ENCODE measurements around the gene LRRN4. TPM values are rescaled to one million over a fixed set of nuclear protein-coding genes. Genes with fewer than 3 reads are reported as not detected.
A peak's percentile ranks its signal among the peaks of the same experiment; 100 is the strongest.

LRRN4 gene
- total RNA-seq, 2 experiments from 2014 or later, result not detected

DNA sequence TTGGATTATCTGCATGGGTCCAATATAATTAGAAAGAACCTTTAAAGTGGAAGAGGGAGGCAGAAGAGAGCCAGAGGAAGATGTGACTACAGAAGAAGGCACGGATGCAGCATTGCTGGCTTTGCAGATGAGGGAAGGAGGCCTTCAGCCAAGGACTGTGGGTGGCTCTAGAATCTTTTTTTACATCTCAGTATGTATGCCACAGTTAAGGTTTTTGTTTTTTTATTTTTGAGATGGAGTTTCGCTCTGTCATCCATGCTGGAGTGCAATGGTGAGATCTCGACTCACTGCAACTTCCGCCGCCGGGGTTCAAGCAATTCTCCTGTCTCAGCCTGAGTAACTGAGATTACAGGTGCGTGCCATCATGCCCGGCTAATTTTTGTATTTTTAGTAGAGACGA lies 54.1 kb downstream of the LRRN4 start:
- Histone ChIP-seq H3K9me2 (ENCODE audit: insufficient read depth, low read length) (no peaks in the 10 kb centered on the region), H3K4me3 (ENCODE audit: low read depth, low read length, poor library complexity, severe bottlenecking) (no peak overlapping the region), H2AFZ (ENCODE audit: low read length) (no peak overlapping the region), H3K79me2 (ENCODE audit: insufficient read depth, low read depth, low read length) (peaks cover 8% of the 10 kb centered on the region), H3K36me3 (ENCODE audit: insufficient read depth, low read length) (peaks cover 51% of the 10 kb centered on the region), H4K20me1 (ENCODE audit: insufficient read depth, low read length) (no peaks in the 10 kb centered on the region), H3K27ac (ENCODE audit: low read depth, low read length, poor library complexity, severe bottlenecking) (no peak overlapping the region), H3K9me3 (ENCODE audit: low read length) (no peaks in the 10 kb centered on the region), H3K4me1 (ENCODE audit: insufficient read depth, low read length, poor library complexity, severe bottlenecking) (peaks cover 19% of the 10 kb centered on the region), H3K4me2 (ENCODE audit: low read length) (no peak overlapping the region)
- DNase-seq (ENCODE audit: low spot score), result no peak
- ChIA-PET CTCF (ENCODE audit: unreplicated experiment) (no interaction called here), POLR2A (no interaction called here)
- BruUV-seq (replicated peaks), result no TSS peak
- intact Hi-C loops (cut with micrococcal nuclease; ENCODE audit: unreplicated experiment), result no loop called here
- TF ChIP-seq EZH2phosphoT487 (IDR thresholded peaks at IDR 0.05; ENCODE audit: borderline replicate concordance, low read depth, low read length), result no peak
- TF ChIP-seq, protein P1, sequence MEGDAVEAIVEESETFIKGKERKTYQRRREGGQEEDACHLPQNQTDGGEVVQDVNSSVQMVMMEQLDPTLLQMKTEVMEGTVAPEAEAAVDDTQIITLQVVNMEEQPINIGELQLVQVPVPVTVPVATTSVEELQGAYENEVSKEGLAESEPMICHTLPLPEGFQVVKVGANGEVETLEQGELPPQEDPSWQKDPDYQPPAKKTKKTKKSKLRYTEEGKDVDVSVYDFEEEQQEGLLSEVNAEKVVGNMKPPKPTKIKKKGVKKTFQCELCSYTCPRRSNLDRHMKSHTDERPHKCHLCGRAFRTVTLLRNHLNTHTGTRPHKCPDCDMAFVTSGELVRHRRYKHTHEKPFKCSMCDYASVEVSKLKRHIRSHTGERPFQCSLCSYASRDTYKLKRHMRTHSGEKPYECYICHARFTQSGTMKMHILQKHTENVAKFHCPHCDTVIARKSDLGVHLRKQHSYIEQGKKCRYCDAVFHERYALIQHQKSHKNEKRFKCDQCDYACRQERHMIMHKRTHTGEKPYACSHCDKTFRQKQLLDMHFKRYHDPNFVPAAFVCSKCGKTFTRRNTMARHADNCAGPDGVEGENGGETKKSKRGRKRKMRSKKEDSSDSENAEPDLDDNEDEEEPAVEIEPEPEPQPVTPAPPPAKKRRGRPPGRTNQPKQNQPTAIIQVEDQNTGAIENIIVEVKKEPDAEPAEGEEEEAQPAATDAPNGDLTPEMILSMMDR (conservative IDR thresholded peaks at IDR 0.05; ENCODE audit: low read length), result no peak

DNA sequence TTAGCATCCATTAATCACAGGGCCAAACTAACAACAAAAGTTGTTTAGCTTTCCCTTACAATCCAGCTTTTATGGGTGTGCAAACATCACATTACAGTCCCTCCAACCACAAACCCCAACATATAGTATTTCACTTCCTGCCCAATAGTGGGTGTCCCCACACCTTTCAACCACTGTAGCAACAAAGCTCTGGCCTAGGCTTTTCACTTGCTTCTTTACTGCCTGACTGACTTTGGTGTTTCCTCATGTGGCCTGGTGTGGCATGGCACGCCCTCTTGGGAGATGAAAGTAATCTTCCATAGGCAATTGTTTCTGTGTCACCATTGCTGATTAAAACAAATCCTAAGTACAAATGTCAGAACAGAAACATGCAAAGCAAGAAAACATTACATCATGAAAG lies 57.1 kb downstream of the LRRN4 start:
- peak; percentile 29 for DNase-seq (ENCODE audit: low spot score)
- POLR2A ChIA-PET, result interaction anchor here (0.6 to 1.4 kb wide), 7 partner anchors 9 to 1091 kb away, joined by 3 to 10 read pairs (median 3); no protein-coding TSS in a partner anchor

More for the DNA sequence above, 57.1 kb downstream of the LRRN4 start:
- Histone ChIP-seq H3K4me2 (ENCODE audit: low read length) (no peak overlapping the region), H3K4me3 (ENCODE audit: low read depth, low read length, poor library complexity, severe bottlenecking) (no peak overlapping the region), H3K79me2 (ENCODE audit: insufficient read depth, low read depth, low read length) (no peaks in the 10 kb centered on the region), H3K27ac (ENCODE audit: low read depth, low read length, poor library complexity, severe bottlenecking) (no peak overlapping the region), H3K36me3 (ENCODE audit: insufficient read depth, low read length) (peaks cover 76% of the 10 kb centered on the region), H2AFZ (ENCODE audit: low read length) (no peak overlapping the region), H3K9me2 (ENCODE audit: insufficient read depth, low read length) (no peaks in the 10 kb centered on the region), H4K20me1 (ENCODE audit: insufficient read depth, low read length) (no peaks in the 10 kb centered on the region), H3K4me1 (ENCODE audit: insufficient read depth, low read length, poor library complexity, severe bottlenecking) (peaks cover 10% of the 10 kb centered on the region), H3K9me3 (ENCODE audit: low read length) (no peaks in the 10 kb centered on the region)
- intact Hi-C loops (cut with micrococcal nuclease; ENCODE audit: unreplicated experiment), result no loop called here
- CTCF ChIA-PET (ENCODE audit: unreplicated experiment), result no interaction called here
- TF ChIP-seq, protein P1 (conservative IDR thresholded peaks at IDR 0.05; ENCODE audit: low read length), result no peak
- no peak for TF ChIP-seq EZH2phosphoT487 (IDR thresholded peaks at IDR 0.05; ENCODE audit: borderline replicate concordance, low read depth, low read length)
- no TSS peak for BruUV-seq (replicated peaks)
